GM08714 (cell line): ENCODE measurements around the gene C16orf96.

Experiments used
- H3K4me3 ChIP-seq: fragments of 200-500 bp; sonication (Bioruptor generic); 2 replicates; pipeline ENCODE4 v1.5.1; 2014; ENCODE audit warnings: mild to moderate bottlenecking, low read length, inconsistent platforms
- ZNF274 ChIP-seq: IDR thresholded peaks from 2 replicates; pipeline ENCODE4 v1.6.1; 2012; ENCODE audit warnings: mild to moderate bottlenecking, low read depth, low read length

The C16orf96 gene

GRCh38 chr16:4640572-4641305, 84.6 kb downstream of the C16orf96 start:
- no peak overlapping the region for H3K4me3 ChIP-seq
- TF ChIP-seq ZNF274 = no peak

GRCh38 chr16:4641306-4641687, 85.2 kb downstream of the C16orf96 start:
- H3K4me3 ChIP-seq = no peak overlapping the region
- TF ChIP-seq ZNF274 = no peak

- TF ChIP-seq ZNF274 = no peak
- no peak overlapping the region for H3K4me3 ChIP-seq
These were observed 85.8 kb downstream of the C16orf96 start for GRCh38 chr16:4641895-4642294.

GRCh38 chr16:4646773-4647643, 90.9 kb downstream of the C16orf96 start:
- TF ChIP-seq ZNF274 = no peak
- no peak overlapping the region for H3K4me3 ChIP-seq

GRCh38 chr16:4647644-4647980, 91.5 kb downstream of the C16orf96 start:
- TF ChIP-seq ZNF274 = no peak
- no peak overlapping the region for H3K4me3 ChIP-seq

GRCh38 chr16:4648917-4649316, 92.8 kb downstream of the C16orf96 start:
- no peak for TF ChIP-seq ZNF274

GRCh38 chr16:4649744-4650442, 93.8 kb downstream of the C16orf96 start:
- TF ChIP-seq ZNF274 = no peak
- H3K4me3 ChIP-seq = no peak overlapping the region

More at GRCh38 chr16:4648917-4649316, 92.8 kb downstream of the C16orf96 start:
- no peak overlapping the region for H3K4me3 ChIP-seq
